Left forelimb (tissue), 1 donor: ENCODE measurements around the gene FAM228B.
"Not testable (repeated sequence)": the region's sequence is repeated elsewhere in the genome, so short reads cannot be mapped to it uniquely, and the experiment has no call there.

Source experiments
- DNase-seq: peaks from one replicate; pipeline ENCODE4 v3.0.0-alpha.2; 2018; ENCODE audit warnings: low spot score

Gene FAM228B

DNA sequence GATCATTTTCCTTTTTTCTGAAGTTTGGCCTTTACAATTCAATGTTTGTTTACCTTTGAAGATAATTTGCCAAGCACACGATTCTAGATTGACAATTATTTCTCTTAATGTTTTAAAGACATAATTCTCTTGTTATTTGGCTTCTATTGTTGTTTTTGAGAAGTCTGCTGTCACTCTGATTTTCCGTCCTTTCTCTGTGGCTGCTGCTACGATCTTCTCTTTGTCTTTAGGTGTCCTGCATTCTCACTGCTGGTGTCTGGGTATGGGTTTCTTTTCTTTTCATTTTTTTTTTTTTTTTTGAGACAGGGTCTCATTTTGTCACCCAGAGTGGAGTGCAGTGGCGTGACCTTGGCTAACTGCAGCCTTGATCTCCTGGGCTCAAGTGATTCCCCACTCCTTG is 36.4 kb downstream of the FAM228B start:
- DNase-seq: no peak

GRCh38 chr2:24160761-24161160 is 37.5 kb downstream of the FAM228B start:
- DNase-seq: no peak

- DNase-seq: no peak
These were observed 39.2 kb downstream of the FAM228B start for GRCh38 chr2:24162494-24162893.

- no peak for DNase-seq
These were observed 39.9 kb downstream of the FAM228B start for GRCh38 chr2:24163186-24163585.

DNA sequence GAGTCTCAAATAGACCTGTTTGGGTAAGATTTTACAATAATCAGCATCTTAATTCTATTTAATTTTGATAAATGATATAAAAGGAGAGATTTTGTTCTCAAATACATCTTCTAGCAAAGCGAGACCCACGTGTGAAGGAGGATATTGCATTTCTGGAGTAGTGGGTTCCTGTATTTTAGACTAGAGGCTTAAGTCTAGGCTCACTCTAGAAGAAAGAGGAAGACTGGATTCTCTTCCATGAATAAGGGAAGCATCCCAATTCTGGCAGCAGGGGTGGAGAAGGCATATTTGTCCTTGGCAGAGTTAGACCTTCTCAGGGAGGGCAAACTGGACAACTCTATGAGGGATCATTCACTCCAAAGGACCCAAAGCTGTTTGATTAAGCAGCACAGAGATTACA is 40.3 kb downstream of the FAM228B start:
- no peak for DNase-seq

GRCh38 chr2:24164416-24164973 is 41.2 kb downstream of the FAM228B start:
- DNase-seq: no peak

GRCh38 chr2:24169023-24169422 is 45.8 kb downstream of the FAM228B start:
- no peak for DNase-seq

DNA sequence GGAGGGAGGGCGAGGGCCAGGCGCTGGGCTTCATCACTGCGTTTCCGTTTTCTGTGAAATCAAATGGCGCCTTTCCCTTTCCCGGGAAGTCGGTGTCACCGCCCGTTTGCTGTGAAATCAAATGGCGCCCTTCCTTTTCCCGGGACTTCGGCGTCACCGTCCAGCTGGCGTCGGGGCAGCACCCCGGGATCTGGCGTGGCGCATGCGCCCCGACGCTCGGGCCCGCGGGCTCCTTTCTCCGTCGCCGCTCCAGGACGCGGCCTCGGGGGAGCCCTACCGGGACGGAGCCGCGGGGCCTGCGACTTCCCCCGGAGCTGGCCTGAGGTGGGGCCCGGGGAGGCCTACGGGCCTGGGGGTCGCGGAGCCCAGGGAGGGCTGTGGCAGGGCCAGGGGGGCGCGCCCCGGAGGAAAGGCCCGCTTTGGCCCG is 51.6 kb downstream of the FAM228B start, which contains the start of gene FAM228A:
FAM228A (plus strand) TSS at position 203 of the 427 bp plus-strand sequence. CDS start 428 bp downstream, outside the sequence.
- DNase-seq: no peak

DNA sequence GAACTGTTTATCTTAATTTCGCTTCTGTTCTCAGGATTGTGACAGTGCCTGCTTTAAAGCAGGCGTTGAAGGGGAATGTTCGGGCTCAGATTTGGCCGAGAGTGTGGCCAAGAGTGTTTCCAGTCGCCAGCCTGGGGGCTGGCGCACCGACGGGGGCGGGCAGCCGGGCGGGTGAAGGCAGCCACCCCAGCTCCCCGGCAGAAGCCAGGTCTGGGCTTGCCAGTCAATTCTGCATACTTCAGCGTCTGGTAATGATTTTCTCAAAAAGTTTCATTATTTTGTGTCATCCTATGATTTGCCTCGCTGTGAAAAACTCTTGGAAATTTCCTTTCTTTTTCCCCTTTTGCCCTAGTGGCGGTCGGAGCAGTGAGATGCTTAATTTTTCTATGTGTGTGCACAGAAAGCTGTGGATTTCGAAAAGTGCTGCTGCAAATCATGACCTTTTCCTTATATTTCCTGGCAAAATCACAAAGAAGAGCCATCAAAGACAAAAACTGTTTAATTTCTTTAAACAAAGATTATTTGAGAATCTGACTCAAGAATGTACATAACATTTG is 52.4 kb downstream of the FAM228B start:
- DNase-seq: no peak

GRCh38 chr2:24176326-24176725 is 53.1 kb downstream of the FAM228B start:
- no peak for DNase-seq

- no peak for DNase-seq
These were observed 56.4 kb downstream of the FAM228B start for GRCh38 chr2:24179683-24180082.

DNA sequence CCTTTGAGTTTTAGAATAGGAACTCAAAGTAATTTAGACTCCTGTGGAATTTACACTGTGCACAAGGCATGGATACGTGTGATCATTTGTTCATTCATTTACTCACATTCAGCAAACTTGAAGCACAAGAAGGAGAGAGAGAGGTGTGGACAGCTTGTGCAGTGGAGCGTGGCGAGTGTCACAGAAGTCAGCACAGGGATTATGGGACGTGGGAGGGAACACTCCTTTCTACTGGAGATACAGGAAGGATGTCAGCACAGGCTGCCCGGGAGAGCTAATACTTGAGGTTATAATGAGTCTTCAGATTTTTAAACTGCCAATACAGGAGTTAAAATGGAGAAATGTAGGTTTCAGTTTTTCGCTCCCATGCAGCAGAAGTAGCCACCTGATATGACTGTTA is 58.6 kb downstream of the FAM228B start:
- no peak for DNase-seq

DNA sequence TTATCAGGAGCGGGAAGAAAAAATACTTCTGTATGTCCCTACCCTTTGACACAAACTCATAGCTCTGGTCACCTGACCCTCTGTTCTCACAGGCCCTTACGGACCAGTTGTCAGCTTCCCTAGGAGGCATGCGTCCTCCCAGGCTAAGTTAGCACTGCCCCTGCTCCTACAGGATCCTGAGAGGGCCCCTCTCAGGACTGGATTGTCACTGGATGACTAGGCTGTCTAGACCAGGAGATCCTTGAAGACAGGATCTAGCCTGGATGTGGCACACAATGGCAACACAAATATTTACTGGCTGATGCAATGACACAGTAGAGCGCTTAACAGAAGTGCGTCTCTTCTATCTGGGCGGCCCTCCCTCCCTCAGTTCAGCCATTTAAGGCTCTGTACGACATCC is 59.2 kb downstream of the FAM228B start:
- no peak for DNase-seq

DNA sequence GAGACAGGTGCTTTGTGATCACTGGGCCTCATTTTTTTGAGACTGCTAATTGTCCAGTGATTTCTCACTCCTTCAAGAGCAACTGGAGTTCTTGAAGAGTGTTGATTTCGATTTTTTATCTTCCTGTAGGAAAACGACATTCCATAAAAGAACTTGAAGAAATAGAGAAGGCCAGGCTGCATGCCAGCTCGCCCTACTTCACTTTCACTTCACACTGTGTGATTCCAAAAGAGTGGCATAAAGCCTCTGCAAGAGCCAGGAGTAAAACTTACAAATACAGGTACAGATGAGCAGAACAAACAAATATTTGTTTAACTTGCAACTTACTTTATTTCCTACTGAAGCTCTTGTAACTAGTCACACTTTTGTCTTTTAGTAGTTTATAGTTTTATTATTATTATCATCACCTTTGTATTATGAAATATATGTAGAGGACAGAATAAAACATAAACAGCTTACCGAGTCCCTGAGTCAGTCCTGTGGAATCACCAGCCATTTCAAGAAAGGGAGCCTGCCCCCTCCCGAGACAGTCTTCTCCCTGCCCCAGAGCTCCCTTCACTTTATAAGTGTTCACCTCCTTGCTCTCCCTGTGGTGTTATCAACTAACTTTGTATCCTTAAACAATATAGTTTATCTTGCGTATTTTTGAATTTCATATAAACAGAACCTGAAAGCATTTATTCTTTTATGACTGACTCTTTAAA is 60.2 kb downstream of the FAM228B start:
- DNase-seq: no peak

DNA sequence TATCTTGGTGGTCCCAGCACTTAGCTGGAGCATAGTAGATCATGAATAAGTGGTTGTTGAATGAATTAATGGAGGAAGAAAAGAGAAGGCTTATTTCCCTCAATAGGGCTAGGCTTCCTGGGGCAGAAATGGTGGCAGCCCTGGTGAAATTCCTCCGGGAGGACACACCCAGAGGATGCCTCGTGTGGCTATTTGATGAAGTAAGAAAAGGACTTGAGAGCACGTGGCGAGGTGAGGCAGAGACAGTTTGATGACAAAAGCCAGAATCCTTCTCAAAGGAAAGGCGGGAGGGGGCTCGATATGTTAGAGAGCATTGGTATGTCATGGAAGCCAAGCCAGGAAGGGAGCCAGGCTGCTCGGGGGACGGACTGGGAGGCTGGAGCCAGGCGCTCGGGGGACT is 66.3 kb downstream of the FAM228B start:
- DNase-seq: no peak

GRCh38 chr2:24190503-24190902 is 67.2 kb downstream of the FAM228B start:
- no peak for DNase-seq

DNA sequence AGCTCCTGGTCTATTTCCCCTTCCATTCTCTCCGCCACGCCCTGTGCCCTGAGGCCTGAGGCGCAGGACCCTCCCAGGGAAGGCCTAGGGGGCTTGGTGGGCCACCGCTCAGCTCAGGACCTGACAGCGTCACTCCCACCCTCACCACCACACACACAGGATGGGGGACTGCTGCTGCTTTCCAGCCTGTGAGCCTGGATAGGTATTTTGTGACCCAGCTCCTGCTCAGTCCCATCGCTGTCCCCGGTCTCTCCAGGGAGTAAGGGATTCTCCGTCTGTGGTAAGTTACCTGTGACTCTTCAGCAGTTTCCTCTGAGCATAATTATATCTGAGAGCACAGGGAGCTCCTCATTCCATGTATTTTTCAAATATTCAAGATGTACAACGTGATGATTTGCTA is 67.9 kb downstream of the FAM228B start:
- DNase-seq: no peak

GRCh38 chr2:24191848-24192247 is 68.6 kb downstream of the FAM228B start:
- DNase-seq: no peak

DNA sequence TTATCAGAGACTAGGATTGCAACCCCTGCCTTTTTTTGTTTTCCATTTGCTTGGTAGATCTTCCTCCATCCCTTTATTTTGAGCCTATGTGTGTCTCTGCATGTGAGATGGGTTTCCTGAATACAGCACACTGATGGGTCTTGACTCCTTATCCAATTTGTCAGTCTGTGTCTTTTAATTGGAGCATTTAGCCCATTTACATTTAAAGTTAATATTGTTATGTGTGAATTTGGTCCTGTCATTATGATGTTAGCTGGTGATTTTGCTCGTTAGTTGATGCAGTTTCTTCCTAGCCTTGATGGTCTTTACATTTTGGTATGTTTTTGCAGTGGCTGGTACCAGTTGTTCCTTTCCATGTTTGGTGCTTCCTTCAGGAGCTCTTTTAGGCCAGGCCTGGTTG is 73.9 kb downstream of the FAM228B start:
- not testable (repeated sequence) for DNase-seq

GRCh38 chr2:24199968-24200590 is 76.8 kb downstream of the FAM228B start:
- DNase-seq: no peak

DNA sequence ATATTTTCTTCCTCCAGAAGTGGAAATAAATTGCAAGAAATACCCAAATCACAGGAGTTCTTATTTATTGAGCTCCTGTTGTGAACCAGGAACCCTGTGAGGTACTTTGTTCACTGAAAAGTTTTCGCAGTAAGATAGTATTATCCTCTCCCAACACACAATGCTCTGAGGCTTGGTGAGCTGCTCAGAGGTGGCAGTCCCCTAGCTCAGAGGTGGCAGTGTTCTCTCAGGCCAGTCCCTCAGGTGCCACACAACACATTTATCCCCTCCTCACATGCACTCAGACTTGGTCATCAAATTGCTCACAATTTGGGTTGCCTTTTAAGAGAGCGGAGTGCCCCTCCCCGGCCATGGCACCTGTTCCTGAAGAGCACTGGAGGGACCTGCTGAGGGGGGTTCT is 77.5 kb downstream of the FAM228B start:
- DNase-seq: no peak

- DNase-seq: no peak
These were observed 79.9 kb downstream of the FAM228B start for GRCh38 chr2:24203029-24203786.
